ENCODE results near the gene BIN2. TPM values are rescaled to one million over a fixed set of nuclear protein-coding genes. Genes with fewer than 3 reads are reported as not detected.

The BIN2 gene
- total and polyA plus RNA-seq, 9 of the 15 experiments (the other 6 are each of a cell fraction or from before 2014, with no cell fraction given), result 0.04 to 0.39 (median 0.25) TPM; not detected in 1

DNA sequence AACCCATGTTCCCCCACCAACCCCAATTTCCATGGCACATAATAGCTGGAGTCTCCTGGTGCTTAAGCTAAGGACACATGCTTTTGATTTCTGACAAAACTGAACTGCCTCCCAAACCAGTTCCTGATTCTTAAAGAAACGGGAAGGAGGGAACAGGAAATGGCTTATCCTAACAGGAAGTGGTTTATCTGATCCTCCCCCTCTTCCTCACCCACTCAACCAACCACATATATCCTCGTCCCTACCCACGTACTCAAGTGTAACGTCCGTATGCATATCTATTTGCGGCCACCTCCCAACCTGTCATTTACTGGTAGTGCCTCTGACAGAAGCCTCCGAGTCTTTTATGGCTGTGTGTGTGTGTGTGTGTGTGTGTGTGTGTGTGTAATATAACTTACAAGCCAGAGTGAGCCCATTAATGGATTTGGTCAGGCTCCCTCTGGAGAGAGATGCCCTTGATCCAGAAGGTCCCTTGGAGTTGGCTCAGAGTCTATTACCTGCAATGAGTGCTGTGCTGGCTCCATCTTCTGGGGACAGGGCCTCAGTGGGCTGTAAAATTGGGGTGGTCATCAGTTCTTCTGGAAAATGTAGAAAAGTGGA lies 77.6 kb downstream of the BIN2 start (continued):
- peak; percentile 88 for TF ChIP-seq ZBTB40 (IDR thresholded peaks at IDR 0.05)
- TF ChIP-seq ZBTB40 (CRISPR knock-in tag; IDR thresholded peaks at IDR 0.05), result no peak
- peak; percentile 36 for TF ChIP-seq POLR2B (IDR thresholded peaks at IDR 0.05; ENCODE audit: low read depth, partially characterized antibody)
- peak; percentile 77 for TF ChIP-seq NFRKB (IDR thresholded peaks at IDR 0.05; ENCODE audit: low read depth)
- peak; percentile 42 to 73; a peak in 1 of 4 replicates for TF ChIP-seq KDM1A (IDR thresholded peaks at IDR 0.05)
- TF ChIP-seq ZBTB11 (CRISPR knock-in tag; IDR thresholded peaks at IDR 0.05), result peak in 1 of 3 experiments; percentile 59; a peak in 1 of 6 replicates
- TF ChIP-seq ARNT (IDR thresholded peaks at IDR 0.05), result peak; percentile 36 to 60; a peak in 3 of 4 replicates
- TF ChIP-seq SMARCA4 (IDR thresholded peaks at IDR 0.05), result peak; percentile 85
- no peak for TF ChIP-seq HDAC8 (tag; IDR thresholded peaks at IDR 0.05)
- peak; percentile 58 for TF ChIP-seq KDM5B (IDR thresholded peaks at IDR 0.05; ENCODE audit: insufficient replicate concordance, low read depth, low read length)
- TF ChIP-seq MEF2D (tag; conservative IDR thresholded peaks at IDR 0.05; ENCODE audit: low read depth), result peak; percentile 93
- TF ChIP-seq HDAC2 (IDR thresholded peaks at IDR 0.05), result peak; percentile 56; the same call in 1 of the 2 replicates
- TF ChIP-seq JUNB (CRISPR knock-in tag; conservative IDR thresholded peaks at IDR 0.05), result no peak
- TF ChIP-seq SMARCE1 (IDR thresholded peaks at IDR 0.05), result peak; percentile 83
- no peak for TF ChIP-seq RFX7 (CRISPR knock-in tag; IDR thresholded peaks at IDR 0.05)
- TF ChIP-seq PHF8 (IDR thresholded peaks at IDR 0.05; ENCODE audit: borderline replicate concordance, low read length), result peak; percentile 32; the same call in 1 of the 2 replicates
- TF ChIP-seq ELF4 (CRISPR knock-in tag; IDR thresholded peaks at IDR 0.05), result peak; percentile 97
- peak; percentile 92 for TF ChIP-seq DPF2 (IDR thresholded peaks at IDR 0.05)

Measured in K562 (cell line).